Mesenchymal stem cell (in vitro differentiated cells and primary cell): ENCODE data around the gene TRIO.

ENCODE experiments used
- DNase-seq: peaks from one replicate; pipeline ENCODE4 v3.0.0-alpha.2; 2013
- H2AFZ ChIP-seq: one replicate; pipeline ENCODE4 v1.6.1; 2013; ENCODE audit warnings: low read depth, mild to moderate bottlenecking, control low read depth, inconsistent platforms, low read length, moderate library complexity
- H2AK5ac ChIP-seq: 2 replicates; pipeline ENCODE4 v1.6.1; 2013; ENCODE audit warnings: low read length, moderate library complexity, mild to moderate bottlenecking, inconsistent platforms; ENCODE audit not compliant: severe bottlenecking
- H2BK120ac ChIP-seq: one replicate; pipeline ENCODE4 v1.6.1; 2013; ENCODE audit warnings: low read depth, mild to moderate bottlenecking, inconsistent platforms, low read length, moderate library complexity
- H2BK12ac ChIP-seq, 2 experiments: one replicate each; pipeline ENCODE4 v1.6.1; 2013; ENCODE audit warnings: inconsistent platforms in 2 of 2, low read length in 2 of 2, mild to moderate bottlenecking in 2 of 2, moderate library complexity in 2 of 2, control low read depth in 1 of 2
- H2BK15ac ChIP-seq: one replicate; pipeline ENCODE4 v1.6.1; 2013; ENCODE audit warnings: mild to moderate bottlenecking, low read depth, inconsistent platforms; ENCODE audit not compliant: poor library complexity, severe bottlenecking
- H2BK5ac ChIP-seq: 2 replicates; pipeline ENCODE4 v1.6.1; 2013; ENCODE audit warnings: low read depth, mild to moderate bottlenecking, low read length, control low read depth, inconsistent platforms; ENCODE audit not compliant: poor library complexity, severe bottlenecking
- H3K14ac ChIP-seq, 2 experiments: one replicate each; pipeline ENCODE4 v1.6.1; 2013; ENCODE audit warnings: inconsistent platforms in 2 of 2, low read length in 2 of 2, control low read depth in 1 of 2, mild to moderate bottlenecking in 1 of 2, moderate library complexity in 1 of 2
- H3K18ac ChIP-seq, 2 experiments: one replicate each; pipeline ENCODE4 v1.6.1; 2013; ENCODE audit warnings: inconsistent platforms in 2 of 2, low read length in 2 of 2, control low read depth in 1 of 2, low read depth in 1 of 2, mild to moderate bottlenecking in 1 of 2
- H3K23ac ChIP-seq, 2 experiments: one replicate each; pipeline ENCODE4 v1.6.1; 2013; ENCODE audit warnings: inconsistent platforms in 2 of 2, low read length in 2 of 2, mild to moderate bottlenecking in 2 of 2, moderate library complexity in 2 of 2, control low read depth in 1 of 2
- H3K27ac ChIP-seq: 2 replicates; pipeline ENCODE4 v1.5.1; 2013; ENCODE audit warnings: mild to moderate bottlenecking, moderate library complexity, low read length, control low read depth, inconsistent platforms; ENCODE audit not compliant: poor library complexity, severe bottlenecking
- H3K27me3 ChIP-seq, 2 experiments: 2 replicates each; pipeline versions ENCODE4 v1.6.1 to v1.7.0; 2013; ENCODE audit warnings: low read length in 2 of 2, mild to moderate bottlenecking in 2 of 2, moderate library complexity in 2 of 2, control low read depth in 1 of 2, inconsistent platforms in 1 of 2; ENCODE audit not compliant: control insufficient read depth in 1 of 2, insufficient read depth in 1 of 2
- H3K36me3 ChIP-seq, 2 experiments: 2 replicates each; pipeline versions ENCODE4 v1.6.1 to v1.7.0; 2013; ENCODE audit warnings: low read length in 2 of 2, control low read depth in 1 of 2, inconsistent platforms in 1 of 2, low read depth in 1 of 2, mild to moderate bottlenecking in 1 of 2; ENCODE audit not compliant: insufficient read depth in 2 of 2, control insufficient read depth in 1 of 2
- H3K4ac ChIP-seq, 2 experiments: one replicate each; pipeline ENCODE4 v1.6.1; 2013; ENCODE audit warnings: inconsistent platforms in 2 of 2, low read length in 2 of 2, mild to moderate bottlenecking in 2 of 2, moderate library complexity in 2 of 2, control low read depth in 1 of 2, low read depth in 1 of 2
- H3K4me1 ChIP-seq: 2 replicates; pipeline ENCODE4 v1.6.1; 2013; ENCODE audit warnings: low read depth, low read length, control low read depth; ENCODE audit not compliant: control insufficient read depth, insufficient read depth
- H3K4me2 ChIP-seq: 2 replicates; pipeline ENCODE4 v1.6.1; 2013; ENCODE audit warnings: low read length, mild to moderate bottlenecking, inconsistent platforms; ENCODE audit not compliant: poor library complexity, severe bottlenecking
- H3K4me3 ChIP-seq, 2 experiments: 2 replicates each; pipeline versions ENCODE4 v1.5.1 to v1.7.0; 2013; ENCODE audit warnings: low read length in 2 of 2, mild to moderate bottlenecking in 2 of 2, control low read depth in 1 of 2, low read depth in 1 of 2; ENCODE audit not compliant: insufficient read depth in 1 of 2
- H3K79me1 ChIP-seq: replicated peaks from 2 replicates; pipeline ENCODE4 v1.6.1; 2013; ENCODE audit warnings: mild to moderate bottlenecking, control low read depth, low read length, inconsistent platforms; ENCODE audit not compliant: poor library complexity, severe bottlenecking
- H3K9ac ChIP-seq: 2 replicates; pipeline ENCODE4 v1.7.0; 2013; ENCODE audit warnings: mild to moderate bottlenecking, low read length, moderate library complexity
- H3K9me3 ChIP-seq: 2 replicates; pipeline ENCODE4 v1.7.0; 2013; ENCODE audit warnings: mild to moderate bottlenecking, low read length; ENCODE audit not compliant: control insufficient read depth
- H4K8ac ChIP-seq: one replicate; pipeline ENCODE4 v1.6.1; 2013; ENCODE audit warnings: inconsistent platforms, mild to moderate bottlenecking, low read length, moderate library complexity
- H4K91ac ChIP-seq: one replicate; pipeline ENCODE4 v1.6.1; 2013; ENCODE audit warnings: mild to moderate bottlenecking, low read length, inconsistent platforms
- WGBS: methylation state at CpG from one replicate; pipeline ENCODE4 v1.1.7; 2013; ENCODE audit warnings: mixed read lengths; 5-methylcytosine and 5-hydroxymethylcytosine counted together

Gene TRIO

GRCh38 chr5:14178091-14178490 is 34.9 kb downstream of the TRIO start:
- Histone ChIP-seq H2AFZ (no peak overlapping the region), H2BK120ac (no peak overlapping the region), H3K4me3 (no peak overlapping the region), H2AK5ac (no peak overlapping the region), H3K4ac (no peak overlapping the region), H3K9ac (peak overlapping the region; percentile 74), H2BK12ac (no peak overlapping the region), H3K9me3 (no peaks in the 10 kb centered on the region), H3K27ac (no peak overlapping the region), H3K79me1 (no peaks in the 10 kb centered on the region), H3K4me2 (no peak overlapping the region), H3K18ac (no peak overlapping the region), H4K91ac (no peak overlapping the region), H2BK5ac (no peak overlapping the region), H3K27me3 (no peaks in the 10 kb centered on the region), H3K23ac (no peak overlapping the region), H3K14ac (no peak overlapping the region), H4K8ac (no peak overlapping the region), H3K36me3 (peaks cover 0 to 3% of the 10 kb centered on the region in 2 experiments), H3K4me1 (peaks cover 39% of the 10 kb centered on the region), H2BK15ac (no peak overlapping the region)
- no peak for DNase-seq
- 57% methylated on average over 4 of the region's 4 CpGs for WGBS

GRCh38 chr5:14178671-14179211 is 35.6 kb downstream of the TRIO start:
- Histone ChIP-seq H3K18ac (peak overlapping the region; percentile 18 to 64), H2BK5ac (no peak overlapping the region), H3K9me3 (no peaks in the 10 kb centered on the region), H3K4ac (peak overlapping the region; percentile 37 to 47), H2BK15ac (no peak overlapping the region), H3K27me3 (no peaks in the 10 kb centered on the region), H2AFZ (no peak overlapping the region), H3K4me1 (peaks cover 38% of the 10 kb centered on the region), H3K36me3 (peaks cover 0 to 3% of the 10 kb centered on the region in 2 experiments), H4K91ac (no peak overlapping the region), H3K27ac (peak overlapping the region; percentile 67), H3K4me3 (peak overlapping the region in 1 of 2 experiments; percentile 48), H3K23ac (peak overlapping the region in 1 of 2 experiments; percentile 27), H2BK12ac (peak overlapping the region in 1 of 2 experiments; percentile 18), H3K14ac (no peak overlapping the region), H2BK120ac (peak overlapping the region; percentile 8), H2AK5ac (peak overlapping the region; percentile 42), H4K8ac (no peak overlapping the region), H3K4me2 (no peak overlapping the region), H3K79me1 (no peaks in the 10 kb centered on the region), H3K9ac (peak overlapping the region; percentile 74)
- peak; percentile 88 for DNase-seq
- WGBS = 8% methylated on average over 7 of the region's 10 CpGs

DNA sequence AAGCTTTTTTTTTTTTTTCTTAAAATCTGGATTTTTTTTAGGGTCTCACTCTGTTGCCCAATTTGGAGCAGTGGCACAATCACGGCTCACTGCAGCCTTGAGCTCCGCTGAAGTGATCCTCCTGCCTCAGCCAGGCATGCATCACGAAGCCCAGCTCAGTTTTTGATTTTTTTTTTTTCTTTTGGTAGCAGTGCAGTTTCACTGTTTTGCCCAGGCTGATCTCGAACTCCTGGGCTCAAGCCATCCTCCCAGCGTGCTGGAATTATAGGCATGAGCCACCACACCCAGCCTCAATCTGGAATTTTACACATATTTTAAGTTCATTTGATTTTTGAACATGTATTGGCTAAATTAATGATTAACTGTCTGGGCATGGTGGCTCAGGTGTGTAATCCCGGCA is 36.3 kb downstream of the TRIO start:
- peaks cover 0 to 3% of the 10 kb centered on the region in 2 experiments for H3K36me3 ChIP-seq
- H3K14ac ChIP-seq = no peak overlapping the region
- H2AK5ac ChIP-seq = no peak overlapping the region
- H3K18ac ChIP-seq = no peak overlapping the region
- no peak for DNase-seq
- no peak overlapping the region for H2AFZ ChIP-seq
- peaks cover 34% of the 10 kb centered on the region for H3K4me1 ChIP-seq
- peak overlapping the region; percentile 74 for H3K9ac ChIP-seq
- no peak overlapping the region for H2BK120ac ChIP-seq
- H2BK15ac ChIP-seq = no peak overlapping the region
- H3K4me2 ChIP-seq = no peak overlapping the region
- H3K27me3 ChIP-seq = no peaks in the 10 kb centered on the region
- H4K91ac ChIP-seq = no peak overlapping the region
- no peak overlapping the region for H3K4me3 ChIP-seq
- H3K27ac ChIP-seq = peak overlapping the region; percentile 23
- 59% methylated on average over 4 of the region's 6 CpGs for WGBS
- H3K23ac ChIP-seq = no peak overlapping the region
- no peak overlapping the region for H2BK5ac ChIP-seq
- no peak overlapping the region for H3K4ac ChIP-seq
- H4K8ac ChIP-seq = no peak overlapping the region
- no peak overlapping the region for H2BK12ac ChIP-seq
- H3K79me1 ChIP-seq = no peaks in the 10 kb centered on the region
- H3K9me3 ChIP-seq = no peaks in the 10 kb centered on the region

DNA sequence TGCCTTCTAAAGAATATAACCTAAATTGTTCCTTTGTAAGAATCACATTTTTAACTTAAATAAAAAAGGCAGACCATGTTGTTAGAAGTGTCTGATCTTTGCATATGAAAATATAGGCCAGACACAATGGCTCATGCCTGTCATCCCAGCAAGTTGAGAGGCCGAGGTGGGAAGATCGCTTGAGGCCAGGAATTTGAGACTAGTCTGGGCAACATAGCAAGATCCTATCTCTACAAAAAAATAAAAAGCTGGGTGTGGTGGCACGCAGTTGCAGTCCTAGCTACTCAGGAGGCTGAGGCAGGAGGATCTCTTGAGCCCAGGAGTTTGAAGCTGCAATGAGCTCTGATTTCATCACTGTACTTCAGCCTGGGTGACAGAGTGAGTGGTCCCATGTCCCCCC is 37.3 kb downstream of the TRIO start:
- Histone ChIP-seq H3K9ac (no peak overlapping the region), H3K4me1 (peaks cover 41% of the 10 kb centered on the region), H3K23ac (no peak overlapping the region), H2BK12ac (no peak overlapping the region), H2AK5ac (no peak overlapping the region), H3K27me3 (no peaks in the 10 kb centered on the region), H3K36me3 (peaks cover 0 to 3% of the 10 kb centered on the region in 2 experiments), H3K4me2 (no peak overlapping the region), H3K9me3 (no peaks in the 10 kb centered on the region), H3K14ac (no peak overlapping the region), H4K8ac (no peak overlapping the region), H2BK120ac (no peak overlapping the region), H3K27ac (no peak overlapping the region), H3K79me1 (no peaks in the 10 kb centered on the region), H4K91ac (no peak overlapping the region), H2BK5ac (no peak overlapping the region), H2AFZ (no peak overlapping the region), H3K4me3 (no peak overlapping the region), H3K18ac (no peak overlapping the region), H2BK15ac (no peak overlapping the region), H3K4ac (no peak overlapping the region)
- WGBS = 86% methylated on average over 2 of the region's 3 CpGs
- no peak for DNase-seq
